Adrenal gland (tissue), 5 donors: Measurements from ENCODE around the gene RAET1E.

Source experiments
- CTCF ChIP-seq, 6 experiments: fragments of 450-650 bp in 4 of 6; fragments of 200-600 bp in 2 of 6; sonication (generic) in 1 of 6; IDR thresholded peaks; 1 replicate in 5 of 6; 2 replicates in 1 of 6; pipeline versions ENCODE4 v1.5.1 to v1.8.0; 2016 to 2021; ENCODE audit warnings: antibody characterized with exemption in 6 of 6, mild to moderate bottlenecking in 2 of 6, moderate library complexity in 1 of 6
- POLR2A ChIP-seq, 2 donors: fragments of 450-650 bp; IDR thresholded peaks; one replicate each; pipeline ENCODE4 v1.6.1; 2017; ENCODE audit warnings: antibody characterized with exemption in 2 of 2, mild to moderate bottlenecking in 2 of 2, moderate library complexity in 1 of 2
- donor health status: DM: no; HTN: no; CAD: no.

- no peak for TF ChIP-seq CTCF (IDR thresholded peaks at IDR 0.05)
- TF ChIP-seq POLR2A (IDR thresholded peaks at IDR 0.05) = no peak
Observed at GRCh38 chr6:149909701-149910470, 12.0 kb upstream of the RAET1E start.
